DOHH2 (cell line): Measurements from ENCODE around the gene POLR2C.
A peak's percentile ranks its signal among the peaks of the same experiment; 100 is the strongest.

ENCODE experiments used
- H3F3A ChIP-seq: fragments of 200-600 bp; sonication (generic), shearing (Covaris generic); 2 replicates; pipeline ENCODE4 v1.6.0; 2016; ENCODE audit warnings: antibody characterized with exemption, mild to moderate bottlenecking; ENCODE audit not compliant: control insufficient read depth, insufficient read depth
- H3K27ac ChIP-seq: fragments of 200-600 bp; sonication (generic); 2 replicates; pipeline ENCODE4 v1.5.1; 2014; ENCODE audit warnings: low read depth, mild to moderate bottlenecking, low read length, moderate library complexity
- H3K27me3 ChIP-seq: fragments of 200-600 bp; sonication (generic); 2 replicates; pipeline ENCODE4 v1.6.1; 2014; ENCODE audit warnings: mild to moderate bottlenecking, low read length, mixed read lengths; ENCODE audit not compliant: control insufficient read depth
- H3K36me3 ChIP-seq: fragments of 200-600 bp; sonication (generic); 2 replicates; pipeline ENCODE4 v1.6.1; 2014; ENCODE audit warnings: mild to moderate bottlenecking, low read length, moderate library complexity, mixed read lengths; ENCODE audit not compliant: control insufficient read depth
- H3K4me1 ChIP-seq: fragments of 200-600 bp; sonication (generic); 2 replicates; pipeline ENCODE4 v1.6.1; 2014; ENCODE audit warnings: mild to moderate bottlenecking, low read length, mixed read lengths; ENCODE audit not compliant: control insufficient read depth
- H3K4me2 ChIP-seq: fragments of 200-600 bp; sonication (generic); 2 replicates; pipeline ENCODE4 v1.6.0; 2014; ENCODE audit warnings: mild to moderate bottlenecking, low read length, moderate library complexity
- H3K4me3 ChIP-seq: fragments of 200-600 bp; sonication (generic); 2 replicates; pipeline ENCODE4 v1.5.1; 2014; ENCODE audit warnings: mild to moderate bottlenecking, low read length, mixed read lengths
- H3K79me2 ChIP-seq: fragments of 200-600 bp; sonication (generic); 2 replicates; pipeline ENCODE4 v1.6.1; 2014; ENCODE audit warnings: mild to moderate bottlenecking, low read length, mixed read lengths; ENCODE audit not compliant: control insufficient read depth
- H3K9me2 ChIP-seq: fragments of 200-600 bp; sonication (generic); replicated peaks from 2 replicates; pipeline ENCODE4 v1.6.1; 2014; ENCODE audit warnings: mild to moderate bottlenecking, low read length, mixed read lengths; ENCODE audit not compliant: control insufficient read depth
- H3K9me3 ChIP-seq: fragments of 200-600 bp; sonication (generic); 2 replicates; pipeline ENCODE4 v1.6.1; 2014; ENCODE audit warnings: antibody characterized with exemption, low read length, mixed read lengths; ENCODE audit not compliant: control insufficient read depth, insufficient read depth
- H4K20me1 ChIP-seq: fragments of 200-600 bp; sonication (generic); 2 replicates; pipeline ENCODE4 v1.6.0; 2014; ENCODE audit warnings: low read depth, mild to moderate bottlenecking, antibody characterized with exemption, low read length, moderate library complexity; ENCODE audit not compliant: control insufficient read depth, insufficient read depth
- EZH2phosphoT487 ChIP-seq: fragments of 200-600 bp; sonication (generic); IDR thresholded peaks from 2 replicates; pipeline ENCODE4 v1.6.1; 2017; ENCODE audit warnings: borderline replicate concordance, mild to moderate bottlenecking, antibody characterized with exemption, low read length, moderate library complexity, mixed read lengths
- TF ChIP-seq, protein P1 (sequence below): fragments of 200-600 bp; sonication (generic); IDR thresholded peaks from one replicate; pipeline ENCODE4 v1.5.1; 2014; ENCODE audit warnings: antibody characterized with exemption, mild to moderate bottlenecking, low read depth, low read length; ENCODE audit not compliant: poor library complexity, severe bottlenecking

POLR2C gene

DNA sequence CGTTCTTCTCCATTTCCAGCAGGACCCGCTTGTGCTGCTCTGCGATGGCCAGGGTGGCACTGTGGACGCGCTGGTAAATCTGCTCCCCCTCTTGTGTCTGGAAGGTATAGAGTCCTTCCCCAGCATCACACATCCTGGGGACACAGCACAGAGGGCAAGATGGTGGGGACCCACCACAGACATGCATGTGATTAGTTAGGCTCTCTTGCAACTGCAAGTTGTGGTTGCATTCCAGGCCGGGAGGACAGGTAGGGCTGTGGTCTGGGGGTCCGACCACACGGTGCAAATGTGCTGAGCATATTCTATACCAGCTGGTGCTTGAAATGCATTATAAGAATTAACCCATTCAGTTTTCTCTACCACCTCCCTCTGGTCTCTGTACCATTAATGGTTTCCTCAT lies 11.4 kb downstream of the POLR2C start:
- Histone ChIP-seq H3K4me2 (no peak overlapping the region), H3K79me2 (no peaks in the 10 kb centered on the region), H3K4me1 (peaks cover 29% of the 10 kb centered on the region), H4K20me1 (0 out of 2 replicates have a peak, but pooled peaks cover 2% of the 10 kb centered on the region), H3K9me3 (no peaks in the 10 kb centered on the region), H3K27ac (no peak overlapping the region), H3K36me3 (peaks cover 30% of the 10 kb centered on the region), H3F3A (no peaks in the 10 kb centered on the region), H3K4me3 (no peak overlapping the region), H3K9me2 (no peaks in the 10 kb centered on the region), H3K27me3 (no peaks in the 10 kb centered on the region)
- TF ChIP-seq, protein P1, sequence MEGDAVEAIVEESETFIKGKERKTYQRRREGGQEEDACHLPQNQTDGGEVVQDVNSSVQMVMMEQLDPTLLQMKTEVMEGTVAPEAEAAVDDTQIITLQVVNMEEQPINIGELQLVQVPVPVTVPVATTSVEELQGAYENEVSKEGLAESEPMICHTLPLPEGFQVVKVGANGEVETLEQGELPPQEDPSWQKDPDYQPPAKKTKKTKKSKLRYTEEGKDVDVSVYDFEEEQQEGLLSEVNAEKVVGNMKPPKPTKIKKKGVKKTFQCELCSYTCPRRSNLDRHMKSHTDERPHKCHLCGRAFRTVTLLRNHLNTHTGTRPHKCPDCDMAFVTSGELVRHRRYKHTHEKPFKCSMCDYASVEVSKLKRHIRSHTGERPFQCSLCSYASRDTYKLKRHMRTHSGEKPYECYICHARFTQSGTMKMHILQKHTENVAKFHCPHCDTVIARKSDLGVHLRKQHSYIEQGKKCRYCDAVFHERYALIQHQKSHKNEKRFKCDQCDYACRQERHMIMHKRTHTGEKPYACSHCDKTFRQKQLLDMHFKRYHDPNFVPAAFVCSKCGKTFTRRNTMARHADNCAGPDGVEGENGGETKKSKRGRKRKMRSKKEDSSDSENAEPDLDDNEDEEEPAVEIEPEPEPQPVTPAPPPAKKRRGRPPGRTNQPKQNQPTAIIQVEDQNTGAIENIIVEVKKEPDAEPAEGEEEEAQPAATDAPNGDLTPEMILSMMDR: no peak
- no peak for TF ChIP-seq EZH2phosphoT487

DNA sequence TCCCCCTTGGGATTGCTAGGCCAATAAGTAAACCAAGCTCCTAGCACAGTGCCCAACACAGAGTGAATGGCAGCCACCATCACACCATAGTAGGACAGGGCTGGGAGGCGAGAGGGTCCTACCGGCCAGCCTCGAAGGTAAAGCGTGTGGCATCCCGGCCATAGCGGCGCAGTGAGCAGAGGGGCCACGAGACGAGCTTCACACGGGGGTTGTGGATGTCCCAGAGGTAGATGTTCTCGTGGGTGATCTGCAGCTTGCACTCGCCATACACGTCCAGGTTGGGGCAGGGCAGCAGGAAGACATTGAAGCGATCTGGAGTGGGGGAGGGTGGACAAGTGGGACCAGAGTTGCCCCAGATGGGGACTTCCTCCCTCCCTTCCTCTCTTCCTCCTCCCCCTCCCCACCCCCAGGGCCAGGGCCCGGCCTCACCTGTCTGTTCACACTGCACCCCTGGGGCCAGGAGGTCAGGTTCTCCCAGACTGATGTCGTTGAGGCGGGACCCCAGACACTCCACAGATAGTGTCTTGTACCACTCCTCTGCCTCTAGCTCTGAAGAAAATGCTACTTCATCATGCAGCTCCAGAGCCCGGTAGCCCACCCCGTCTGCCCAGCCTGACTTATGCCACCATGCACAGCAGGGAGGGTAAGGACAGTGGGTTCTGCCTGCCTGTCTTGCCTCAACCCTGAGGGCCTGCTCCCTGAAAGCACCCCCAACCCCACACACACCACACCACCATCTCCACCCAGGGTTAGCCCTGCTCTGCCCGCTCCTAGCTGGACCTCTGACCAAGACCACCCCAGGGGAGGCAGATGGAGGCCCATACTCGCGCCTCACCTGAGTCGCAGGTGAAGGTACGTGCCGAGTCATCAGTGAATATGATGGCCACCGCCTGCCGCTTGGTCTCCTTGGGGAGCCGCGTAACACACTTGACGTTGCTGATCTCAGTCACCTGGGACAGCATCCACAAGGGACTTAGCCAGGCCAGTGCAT lies 12.5 kb downstream of the POLR2C start:
- no peaks in the 10 kb centered on the region for H3K9me2 ChIP-seq
- no peaks in the 10 kb centered on the region for H3F3A ChIP-seq
- no peaks in the 10 kb centered on the region for H3K79me2 ChIP-seq
- H3K9me3 ChIP-seq: no peaks in the 10 kb centered on the region
- H4K20me1 ChIP-seq: 0 out of 2 replicates have a peak, but pooled peaks cover 2% of the 10 kb centered on the region
- no peaks in the 10 kb centered on the region for H3K27me3 ChIP-seq
- H3K4me3 ChIP-seq: no peak overlapping the region
- peaks cover 34% of the 10 kb centered on the region for H3K4me1 ChIP-seq
- H3K4me2 ChIP-seq: peak overlapping the region; percentile 40; the same call in 1 of the 2 replicates
- no peak for TF ChIP-seq EZH2phosphoT487
- TF ChIP-seq, protein P1: no peak
- peaks cover 19% of the 10 kb centered on the region for H3K36me3 ChIP-seq
- no peak overlapping the region for H3K27ac ChIP-seq

DNA sequence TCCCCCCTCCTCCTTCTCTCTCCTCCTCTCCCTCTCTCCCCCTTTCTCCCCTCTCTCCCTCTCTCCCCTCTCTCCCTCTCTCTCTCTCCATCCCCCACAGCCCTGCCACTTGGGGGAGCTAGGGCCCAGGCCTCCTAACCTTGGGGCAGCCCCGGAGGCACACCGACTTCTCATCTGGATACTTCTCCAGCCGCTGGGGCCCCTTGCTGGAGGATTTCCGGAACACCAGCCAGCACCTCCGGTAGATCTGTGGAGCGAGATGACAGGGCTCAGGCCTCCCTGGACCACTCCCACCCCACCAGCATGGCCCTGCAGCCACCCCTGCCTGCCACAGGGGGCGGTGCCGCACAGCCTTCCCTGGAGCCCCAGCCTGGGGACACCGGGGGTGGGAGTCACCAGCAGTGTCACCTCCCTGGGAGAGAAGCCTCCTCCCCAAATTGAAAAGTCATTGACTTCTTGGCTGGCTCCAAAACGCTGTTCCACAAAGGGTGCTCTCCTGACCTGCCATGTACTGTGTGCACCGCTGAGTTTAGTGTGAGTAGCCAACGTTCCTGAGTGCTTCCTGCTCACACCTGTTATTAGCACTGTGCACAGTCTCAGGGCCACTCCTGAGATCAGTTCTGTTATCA lies 13.3 kb downstream of the POLR2C start:
- Histone ChIP-seq H4K20me1 (0 out of 2 replicates have a peak, but pooled peaks cover 2% of the 10 kb centered on the region), H3K4me2 (peak overlapping the region; percentile 40), H3K36me3 (peaks cover 11% of the 10 kb centered on the region), H3K9me3 (no peaks in the 10 kb centered on the region), H3K9me2 (no peaks in the 10 kb centered on the region), H3K4me1 (peaks cover 34% of the 10 kb centered on the region), H3K4me3 (no peak overlapping the region), H3K79me2 (no peaks in the 10 kb centered on the region), H3K27ac (no peak overlapping the region), H3F3A (no peaks in the 10 kb centered on the region), H3K27me3 (no peaks in the 10 kb centered on the region)
- TF ChIP-seq, protein P1: peak; percentile 76
- TF ChIP-seq EZH2phosphoT487: no peak
